AG09309 (cell line): ENCODE measurements around the gene AUTS2.

Experiments
- DNase-seq: peaks from one replicate; pipeline ENCODE4 v3.0.0-alpha.2; 2010; ENCODE audit warnings: low read depth
- H3K4me3 ChIP-seq: 2 replicates; pipeline ENCODE4 v1.5.1; 2011; ENCODE audit warnings: mild to moderate bottlenecking, low read depth, low read length, moderate library complexity; ENCODE audit not compliant: control insufficient read depth
- CTCF ChIP-seq: IDR thresholded peaks from 2 replicates; pipeline ENCODE4 v1.5.1; 2011; ENCODE audit warnings: mild to moderate bottlenecking, low read depth, low read length, inconsistent platforms; ENCODE audit not compliant: insufficient read depth, control insufficient read depth; ENCODE audit errors: missing control alignments

AUTS2 gene

DNA sequence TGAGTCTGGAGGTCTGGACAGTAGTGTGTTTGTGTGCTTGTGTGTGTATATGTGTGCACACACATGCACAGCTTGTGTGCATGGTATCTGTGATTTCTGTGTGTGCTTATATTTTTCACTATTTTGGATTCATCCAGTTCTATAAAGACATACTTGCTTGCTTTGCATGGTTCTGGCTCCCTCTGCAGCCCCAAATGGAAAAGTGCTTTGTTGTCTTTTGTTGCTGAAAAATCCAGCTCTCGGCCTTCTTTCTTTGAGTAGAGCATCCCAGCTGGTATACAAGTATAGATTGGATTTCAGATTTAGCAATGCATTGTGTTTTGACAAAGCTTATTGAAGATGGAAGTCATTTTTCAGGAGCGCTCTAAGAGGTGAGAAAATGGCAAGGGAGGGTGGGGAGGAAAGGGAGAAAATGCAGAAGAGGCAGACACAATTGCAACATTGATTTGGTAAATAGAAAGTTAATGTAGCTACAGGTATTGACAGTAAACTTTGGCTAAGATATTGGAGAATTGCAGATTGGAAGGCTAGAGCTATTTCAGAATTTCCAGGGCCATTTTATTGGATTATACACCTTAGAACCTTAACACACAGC is 333.9 kb downstream of the AUTS2 start:
- peak; percentile 61 for TF ChIP-seq CTCF
- H3K4me3 ChIP-seq = no peak overlapping the region
- DNase-seq = peak; percentile 5

- no peak overlapping the region for H3K4me3 ChIP-seq
- TF ChIP-seq CTCF = no peak
- DNase-seq = no peak
These were observed 336.0 kb downstream of the AUTS2 start for GRCh38 chr7:69934144-69934903.

GRCh38 chr7:69935107-69935506 is 336.8 kb downstream of the AUTS2 start:
- H3K4me3 ChIP-seq = no peak overlapping the region
- DNase-seq = no peak
- no peak for TF ChIP-seq CTCF

GRCh38 chr7:69937097-69937496 is 338.8 kb downstream of the AUTS2 start:
- no peak for TF ChIP-seq CTCF
- no peak overlapping the region for H3K4me3 ChIP-seq
- DNase-seq = no peak

DNA sequence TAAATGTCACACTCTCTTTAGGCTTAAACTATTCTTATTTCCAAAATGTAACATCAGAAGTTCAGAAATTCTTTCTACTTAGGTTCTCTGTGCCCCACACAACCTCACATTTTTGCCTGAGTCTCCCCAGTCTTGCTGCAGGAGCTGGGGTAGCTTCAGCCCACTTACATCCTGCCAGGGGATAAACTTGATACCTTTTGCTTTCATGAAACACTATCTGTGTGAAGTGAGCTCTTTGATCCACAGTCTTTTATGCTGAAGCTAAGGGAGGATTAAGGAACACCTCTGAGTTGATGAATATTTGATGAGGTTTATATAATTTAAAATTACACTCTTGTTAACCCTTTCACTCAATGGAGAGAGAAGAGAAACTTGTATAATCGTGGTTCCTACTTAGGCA is 341.0 kb downstream of the AUTS2 start:
- no peak for DNase-seq
- TF ChIP-seq CTCF = no peak
- no peak overlapping the region for H3K4me3 ChIP-seq

GRCh38 chr7:69941077-69941651 is 342.9 kb downstream of the AUTS2 start:
- TF ChIP-seq CTCF = no peak
- H3K4me3 ChIP-seq = no peak overlapping the region
- DNase-seq = no peak
